ENCODE results near the gene C19orf85.
A peak's percentile ranks its signal among the peaks of the same experiment; 100 is the strongest.

The C19orf85 gene

GRCh38 chr19:55440411-55441105, 24.0 kb downstream of the C19orf85 start:
- Histone ChIP-seq H2BK15ac (replicated peaks; ENCODE audit: low read depth) (no peak overlapping the region), H4K8ac (ENCODE audit: low read depth, low read length) (no peak overlapping the region)
- peak; percentile 60 for DNase-seq

GRCh38 chr19:55439052-55439451, 25.5 kb downstream of the C19orf85 start:
- Histone ChIP-seq H3K4ac (ENCODE audit: low read depth, low read length) (no peak overlapping the region), H3K79me1 (ENCODE audit: low read length) (no peaks in the 10 kb centered on the region), H4K5ac (ENCODE audit: low read length) (no peak overlapping the region), H3K27ac (ENCODE audit: low read depth, low read length) (no peak overlapping the region), H2BK120ac (ENCODE audit: low read depth, low read length) (no peak overlapping the region), H3K4me2 (ENCODE audit: low read length) (no peak overlapping the region), H3K4me1 (ENCODE audit: control insufficient read depth, low read depth, low read length) (no peaks in the 10 kb centered on the region), H3K79me2 (ENCODE audit: control insufficient read depth, insufficient read depth, low read length) (no peaks in the 10 kb centered on the region), H2BK15ac (replicated peaks; ENCODE audit: low read depth) (no peak overlapping the region), H3K56ac (ENCODE audit: low read length) (no peak overlapping the region), H3K18ac (ENCODE audit: low read length) (no peak overlapping the region), H3K23ac (ENCODE audit: low read length) (no peak overlapping the region), H3K27me3 (ENCODE audit: insufficient read depth, low read length, poor library complexity) (peaks cover 29% of the 10 kb centered on the region), H3K9ac (ENCODE audit: low read length) (no peak overlapping the region), H2BK5ac (ENCODE audit: low read length) (no peak overlapping the region), H3K4me3 (ENCODE audit: low read length) (no peak overlapping the region), H3K36me3 (ENCODE audit: control insufficient read depth, insufficient read depth, low read length) (no peaks in the 10 kb centered on the region), H2AK5ac (ENCODE audit: low read length) (no peak overlapping the region), H4K8ac (ENCODE audit: low read depth, low read length) (no peak overlapping the region)
- no peak for DNase-seq
- no CpG with 5 or more reads among the region's 5 CpGs for WGBS (ENCODE audit: extremely low coverage, insufficient coverage, low lambda C conversion rate)

More at GRCh38 chr19:55440411-55441105, 24.0 kb downstream of the C19orf85 start:
- Histone ChIP-seq H4K5ac (ENCODE audit: low read length) (no peak overlapping the region), H3K4me2 (ENCODE audit: low read length) (no peak overlapping the region), H2BK5ac (ENCODE audit: low read length) (no peak overlapping the region), H3K18ac (ENCODE audit: low read length) (no peak overlapping the region), H3K27me3 (ENCODE audit: insufficient read depth, low read length, poor library complexity) (peaks cover 40% of the 10 kb centered on the region), H2AK5ac (ENCODE audit: low read length) (no peak overlapping the region), H3K27ac (ENCODE audit: low read depth, low read length) (no peak overlapping the region), H3K36me3 (ENCODE audit: control insufficient read depth, insufficient read depth, low read length) (no peaks in the 10 kb centered on the region), H3K79me2 (ENCODE audit: control insufficient read depth, insufficient read depth, low read length) (no peaks in the 10 kb centered on the region), H3K23ac (ENCODE audit: low read length) (no peak overlapping the region), H3K79me1 (ENCODE audit: low read length) (no peaks in the 10 kb centered on the region), H3K4me3 (ENCODE audit: low read length) (no peak overlapping the region), H3K4ac (ENCODE audit: low read depth, low read length) (no peak overlapping the region), H3K9ac (ENCODE audit: low read length) (no peak overlapping the region), H3K56ac (ENCODE audit: low read length) (no peak overlapping the region), H2BK120ac (ENCODE audit: low read depth, low read length) (no peak overlapping the region), H3K4me1 (ENCODE audit: control insufficient read depth, low read depth, low read length) (no peaks in the 10 kb centered on the region)
- no CpG with 5 or more reads among the region's 39 CpGs for WGBS (ENCODE audit: extremely low coverage, insufficient coverage, low lambda C conversion rate)

- Histone ChIP-seq H3K4ac (ENCODE audit: low read depth, low read length) (no peak overlapping the region), H2AK5ac (ENCODE audit: low read length) (no peak overlapping the region), H2BK15ac (replicated peaks; ENCODE audit: low read depth) (no peak overlapping the region), H3K18ac (ENCODE audit: low read length) (no peak overlapping the region), H3K4me1 (ENCODE audit: control insufficient read depth, low read depth, low read length) (no peaks in the 10 kb centered on the region), H3K4me2 (ENCODE audit: low read length) (no peak overlapping the region), H3K9ac (ENCODE audit: low read length) (no peak overlapping the region), H4K5ac (ENCODE audit: low read length) (no peak overlapping the region), H2BK5ac (ENCODE audit: low read length) (no peak overlapping the region), H3K36me3 (ENCODE audit: control insufficient read depth, insufficient read depth, low read length) (no peaks in the 10 kb centered on the region), H3K4me3 (ENCODE audit: low read length) (no peak overlapping the region), H3K56ac (ENCODE audit: low read length) (no peak overlapping the region), H2BK120ac (ENCODE audit: low read depth, low read length) (no peak overlapping the region), H3K27ac (ENCODE audit: low read depth, low read length) (no peak overlapping the region), H3K79me2 (ENCODE audit: control insufficient read depth, insufficient read depth, low read length) (no peaks in the 10 kb centered on the region), H3K23ac (ENCODE audit: low read length) (no peak overlapping the region), H3K79me1 (ENCODE audit: low read length) (no peaks in the 10 kb centered on the region), H3K27me3 (ENCODE audit: insufficient read depth, low read length, poor library complexity) (peaks cover 17% of the 10 kb centered on the region), H4K8ac (ENCODE audit: low read depth, low read length) (no peak overlapping the region)
- no CpG with 5 or more reads among the region's 17 CpGs for WGBS (ENCODE audit: extremely low coverage, insufficient coverage, low lambda C conversion rate)
- peak; percentile 87 for DNase-seq
These were observed 27.1 kb downstream of the C19orf85 start for GRCh38 chr19:55437410-55437809.

DNA sequence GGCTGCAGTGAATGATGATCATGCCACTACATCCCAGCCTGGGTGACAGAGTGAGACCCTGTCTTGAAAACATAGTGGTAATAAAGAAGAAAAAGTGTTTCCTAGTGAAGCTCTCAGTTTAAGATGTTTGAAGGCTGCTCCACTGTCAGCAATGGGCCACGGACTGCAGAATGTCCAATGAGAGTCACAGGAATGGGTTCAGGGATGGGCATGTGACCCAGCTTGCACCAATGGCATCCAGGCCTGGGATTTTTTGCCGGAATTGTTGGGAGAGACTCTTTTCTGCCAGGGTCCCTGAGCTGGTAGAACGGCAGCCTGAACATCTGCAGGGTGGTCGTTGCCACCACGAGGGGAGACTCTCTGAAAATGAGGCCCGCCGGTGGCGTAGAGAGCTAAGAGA, 27.7 kb downstream of the C19orf85 start:
- no peak overlapping the region for H3K56ac ChIP-seq (ENCODE audit: low read length)
- no peak overlapping the region for H4K8ac ChIP-seq (ENCODE audit: low read depth, low read length)
- no CpG with 5 or more reads among the region's 8 CpGs for WGBS (ENCODE audit: extremely low coverage, insufficient coverage, low lambda C conversion rate)
- H2BK120ac ChIP-seq (ENCODE audit: low read depth, low read length), result no peak overlapping the region
- H3K4me3 ChIP-seq (ENCODE audit: low read length), result no peak overlapping the region
- H3K4me2 ChIP-seq (ENCODE audit: low read length), result no peak overlapping the region
- H2AK5ac ChIP-seq (ENCODE audit: low read length), result no peak overlapping the region
- no peak overlapping the region for H3K9ac ChIP-seq (ENCODE audit: low read length)
- DNase-seq, result no peak
- H3K27ac ChIP-seq (ENCODE audit: low read depth, low read length), result no peak overlapping the region
- H3K23ac ChIP-seq (ENCODE audit: low read length), result no peak overlapping the region
- no peak overlapping the region for H2BK15ac ChIP-seq (replicated peaks; ENCODE audit: low read depth)
- H2BK5ac ChIP-seq (ENCODE audit: low read length), result no peak overlapping the region
- H3K27me3 ChIP-seq (ENCODE audit: insufficient read depth, low read length, poor library complexity), result peaks cover 15% of the 10 kb centered on the region
- H3K4me1 ChIP-seq (ENCODE audit: control insufficient read depth, low read depth, low read length), result no peaks in the 10 kb centered on the region
- H4K5ac ChIP-seq (ENCODE audit: low read length), result no peak overlapping the region
- no peak overlapping the region for H3K4ac ChIP-seq (ENCODE audit: low read depth, low read length)
- no peaks in the 10 kb centered on the region for H3K79me1 ChIP-seq (ENCODE audit: low read length)
- no peak overlapping the region for H3K18ac ChIP-seq (ENCODE audit: low read length)
- H3K36me3 ChIP-seq (ENCODE audit: control insufficient read depth, insufficient read depth, low read length), result no peaks in the 10 kb centered on the region
- no peaks in the 10 kb centered on the region for H3K79me2 ChIP-seq (ENCODE audit: control insufficient read depth, insufficient read depth, low read length)

- no peak for DNase-seq
- Histone ChIP-seq H3K56ac (ENCODE audit: low read length) (no peak overlapping the region), H3K79me1 (ENCODE audit: low read length) (no peaks in the 10 kb centered on the region), H3K18ac (ENCODE audit: low read length) (no peak overlapping the region), H4K8ac (ENCODE audit: low read depth, low read length) (no peak overlapping the region), H3K4me2 (ENCODE audit: low read length) (no peak overlapping the region), H3K9ac (ENCODE audit: low read length) (no peak overlapping the region), H2AK5ac (ENCODE audit: low read length) (no peak overlapping the region), H2BK120ac (ENCODE audit: low read depth, low read length) (no peak overlapping the region), H3K36me3 (ENCODE audit: control insufficient read depth, insufficient read depth, low read length) (no peaks in the 10 kb centered on the region), H3K4ac (ENCODE audit: low read depth, low read length) (no peak overlapping the region), H2BK5ac (ENCODE audit: low read length) (no peak overlapping the region), H3K27me3 (ENCODE audit: insufficient read depth, low read length, poor library complexity) (peaks cover under 1% of the 10 kb centered on the region), H3K27ac (ENCODE audit: low read depth, low read length) (no peak overlapping the region), H2BK15ac (replicated peaks; ENCODE audit: low read depth) (no peak overlapping the region), H3K79me2 (ENCODE audit: control insufficient read depth, insufficient read depth, low read length) (no peaks in the 10 kb centered on the region), H3K4me3 (ENCODE audit: low read length) (no peak overlapping the region), H3K4me1 (ENCODE audit: control insufficient read depth, low read depth, low read length) (no peaks in the 10 kb centered on the region), H3K23ac (ENCODE audit: low read length) (no peak overlapping the region), H4K5ac (ENCODE audit: low read length) (no peak overlapping the region)
- 100% methylated on average over 4 of the region's 4 CpGs for WGBS (ENCODE audit: extremely low coverage, insufficient coverage, low lambda C conversion rate)
These were observed 29.5 kb downstream of the C19orf85 start for GRCh38 chr19:55435020-55435419.

DNA sequence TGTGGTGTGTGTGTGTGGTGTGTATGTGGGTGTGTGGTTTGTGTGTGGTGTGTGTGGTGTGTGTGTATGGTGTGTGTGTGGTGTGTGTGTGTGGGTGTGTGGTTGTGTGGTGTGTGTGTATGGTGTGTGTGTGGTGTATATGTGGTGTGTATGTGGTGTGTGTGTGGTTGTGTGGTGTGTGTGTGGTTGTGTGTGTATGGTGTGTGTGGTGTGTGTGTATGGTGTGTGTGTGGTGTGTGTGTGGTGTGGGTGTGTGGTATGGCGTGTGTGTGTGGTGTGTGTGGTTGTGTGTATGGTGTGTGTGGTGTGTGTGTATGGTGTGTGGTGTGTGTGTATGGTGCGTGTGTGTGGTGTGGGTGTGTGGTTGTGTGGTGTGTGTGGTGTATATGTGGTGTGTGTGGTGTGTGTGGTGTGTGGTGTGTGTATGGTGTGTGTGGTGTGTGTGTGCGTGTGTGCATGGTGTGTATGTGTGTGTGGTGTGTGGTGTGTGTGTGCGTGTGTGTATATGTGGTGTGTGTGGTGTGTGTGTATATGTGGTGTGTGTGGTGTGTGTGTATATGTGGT, 30.1 kb downstream of the C19orf85 start:
- no peaks in the 10 kb centered on the region for H3K27me3 ChIP-seq (ENCODE audit: insufficient read depth, low read length, poor library complexity)
- H4K8ac ChIP-seq (ENCODE audit: low read depth, low read length), result no peak overlapping the region
- DNase-seq, result no peak
- no peak overlapping the region for H2BK15ac ChIP-seq (replicated peaks; ENCODE audit: low read depth)
- H3K4me1 ChIP-seq (ENCODE audit: control insufficient read depth, low read depth, low read length), result no peaks in the 10 kb centered on the region
- no peak overlapping the region for H2AK5ac ChIP-seq (ENCODE audit: low read length)
- no peak overlapping the region for H2BK120ac ChIP-seq (ENCODE audit: low read depth, low read length)
- WGBS (ENCODE audit: extremely low coverage, insufficient coverage, low lambda C conversion rate), result 90% methylated on average over 1 of the region's 4 CpGs
- no peaks in the 10 kb centered on the region for H3K36me3 ChIP-seq (ENCODE audit: control insufficient read depth, insufficient read depth, low read length)
- H3K79me2 ChIP-seq (ENCODE audit: control insufficient read depth, insufficient read depth, low read length), result no peaks in the 10 kb centered on the region
- H3K9ac ChIP-seq (ENCODE audit: low read length), result no peak overlapping the region
- no peak overlapping the region for H3K23ac ChIP-seq (ENCODE audit: low read length)
- H4K5ac ChIP-seq (ENCODE audit: low read length), result no peak overlapping the region
- no peak overlapping the region for H3K56ac ChIP-seq (ENCODE audit: low read length)
- H3K18ac ChIP-seq (ENCODE audit: low read length), result no peak overlapping the region
- H3K27ac ChIP-seq (ENCODE audit: low read depth, low read length), result no peak overlapping the region
- no peak overlapping the region for H3K4me2 ChIP-seq (ENCODE audit: low read length)
- H3K4me3 ChIP-seq (ENCODE audit: low read length), result no peak overlapping the region
- H3K79me1 ChIP-seq (ENCODE audit: low read length), result no peaks in the 10 kb centered on the region
- H2BK5ac ChIP-seq (ENCODE audit: low read length), result no peak overlapping the region
- no peak overlapping the region for H3K4ac ChIP-seq (ENCODE audit: low read depth, low read length)
